GM23338 (cell line): ENCODE data around the gene CCDC149. TPM values are rescaled to one million over a fixed set of nuclear protein-coding genes. Genes with fewer than 3 reads are reported as not detected.

Experiments
- ATAC-seq: fragments of 200-7000 bp; cut with Tn5 transposase; 3 replicates; pipeline ENCODE4 v1.9.1; 2020
- DNase-seq: peaks from one replicate; pipeline ENCODE4 v3.0.0-alpha.2; 2015; ENCODE audit warnings: low spot score
- H2AFZ ChIP-seq: fragments of 200-600 bp; sonication (generic); 2 replicates; pipeline ENCODE4 v1.8.0; 2016; ENCODE audit warnings: antibody characterized with exemption, mild to moderate bottlenecking, moderate library complexity
- H3F3A ChIP-seq: fragments of 200-600 bp; sonication (generic); replicated peaks from 2 replicates; pipeline ENCODE4 v1.8.0; 2017; ENCODE audit warnings: antibody characterized with exemption, mixed run types, low read depth
- H3K27ac ChIP-seq: fragments of 200-600 bp; sonication (generic); 2 replicates; pipeline ENCODE4 v1.6.1; 2016; ENCODE audit warnings: low read depth
- H3K27me3 ChIP-seq: fragments of 200-600 bp; sonication (generic); 2 replicates; pipeline ENCODE4 v1.8.0; 2016; ENCODE audit warnings: mild to moderate bottlenecking, mixed run types, moderate library complexity; ENCODE audit not compliant: insufficient read depth
- H3K36me3 ChIP-seq: fragments of 200-600 bp; sonication (generic); 2 replicates; pipeline ENCODE4 v1.8.0; 2016; ENCODE audit warnings: mild to moderate bottlenecking; ENCODE audit not compliant: insufficient read depth
- H3K4me1 ChIP-seq: fragments of 200-600 bp; sonication (generic); 2 replicates; pipeline ENCODE4 v1.8.0; 2016; ENCODE audit warnings: mild to moderate bottlenecking, moderate library complexity; ENCODE audit not compliant: insufficient read depth
- H3K4me2 ChIP-seq: fragments of 200-600 bp; sonication (generic); 2 replicates; pipeline ENCODE4 v1.7.1; 2017; ENCODE audit warnings: mixed run types
- H3K4me3 ChIP-seq: fragments of 200-600 bp; sonication (generic); 2 replicates; pipeline ENCODE4 v1.6.1; 2016; ENCODE audit warnings: mixed run types
- H3K79me2 ChIP-seq: fragments of 200-600 bp; sonication (generic); replicated peaks from 2 replicates; pipeline ENCODE4 v1.8.0; 2017; ENCODE audit warnings: mild to moderate bottlenecking; ENCODE audit not compliant: insufficient read depth
- H3K9me2 ChIP-seq: fragments of 200-600 bp; sonication (generic); 2 replicates; pipeline ENCODE4 v1.8.0; 2017; ENCODE audit not compliant: insufficient read depth
- H4K20me1 ChIP-seq: fragments of 200-600 bp; sonication (generic); replicated peaks from 2 replicates; pipeline ENCODE4 v1.8.0; 2017; ENCODE audit warnings: mild to moderate bottlenecking; ENCODE audit not compliant: insufficient read depth
- H3K27ac Mint-ChIP-seq: 2 replicates; pipeline ENCODE4 v1.8.0; 2020; ENCODE audit warnings: inconsistent platforms, mild to moderate bottlenecking, moderate library complexity, mixed read lengths
- H3K27me3 Mint-ChIP-seq: 3 replicates; pipeline ENCODE4 v1.8.0; 2022; ENCODE audit warnings: low read depth, mild to moderate bottlenecking, moderate library complexity, mixed read lengths, inconsistent platforms; ENCODE audit not compliant: insufficient read depth, poor library complexity
- H3K36me3 Mint-ChIP-seq: 3 replicates; pipeline ENCODE4 v1.8.0; 2021; ENCODE audit warnings: low read depth, mild to moderate bottlenecking, inconsistent platforms, moderate library complexity, mixed read lengths
- H3K4me1 Mint-ChIP-seq: 3 replicates; pipeline ENCODE4 v1.8.0; 2020; ENCODE audit warnings: mild to moderate bottlenecking, inconsistent platforms, mixed read lengths
- H3K4me3 Mint-ChIP-seq: 3 replicates; pipeline ENCODE4 v1.8.0; 2021; ENCODE audit warnings: moderate library complexity, mild to moderate bottlenecking, inconsistent platforms, mixed read lengths
- H3K9me3 Mint-ChIP-seq: 3 replicates; pipeline ENCODE4 v1.8.0; 2020; ENCODE audit warnings: moderate library complexity, mild to moderate bottlenecking, inconsistent platforms, mixed read lengths
- CREB1 ChIP-seq: fragments of 250-450 bp; sonication (Bioruptor Pico); IDR thresholded peaks from 2 replicates; pipeline ENCODE4 v1.5.0; 2020; ENCODE audit warnings: low read depth, mild to moderate bottlenecking, moderate library complexity
- EZH2 ChIP-seq: fragments of 200-600 bp; sonication (generic); IDR thresholded peaks from one replicate; pipeline ENCODE4 v1.8.0; 2017; ENCODE audit warnings: antibody characterized with exemption, mild to moderate bottlenecking, low read depth; ENCODE audit not compliant: unreplicated experiment
- JUNB ChIP-seq: IDR thresholded peaks from one replicate; pipeline ENCODE4 v1.6.1; 2016; ENCODE audit warnings: antibody characterized with exemption; ENCODE audit not compliant: unreplicated experiment
- NANOG ChIP-seq: IDR thresholded peaks from 2 replicates; pipeline ENCODE4 v1.6.1; 2016; ENCODE audit warnings: antibody characterized with exemption, borderline replicate concordance
- POLR2AphosphoS5 ChIP-seq: IDR thresholded peaks from 2 replicates; pipeline ENCODE4 v1.6.1; 2016; ENCODE audit warnings: antibody characterized with exemption, low read depth
- STAT1 ChIP-seq: IDR thresholded peaks from one replicate; pipeline ENCODE4 v1.6.1; 2016; ENCODE audit warnings: antibody characterized with exemption; ENCODE audit not compliant: unreplicated experiment
- ZNF114 ChIP-seq: fragments of 250-450 bp; sonication (Bioruptor Pico); IDR thresholded peaks from 2 replicates; pipeline ENCODE4 v1.5.0; 2020; ENCODE audit warnings: mild to moderate bottlenecking, moderate library complexity
- ZNF331 ChIP-seq: fragments of 250-450 bp; sonication (Bioruptor Pico); IDR thresholded peaks from 2 replicates; pipeline ENCODE4 v1.5.0; 2020; ENCODE audit warnings: low read depth, mild to moderate bottlenecking, moderate library complexity
- polyA plus RNA-seq: library from polyadenylated mRNA; unstranded; fragments of >200 nt; fragmentation: Nextera tagmentation; extraction: Ambion mirVana; gene quantifications from 2 replicates; pipeline ENCODE4 v1.2.1, GENCODE V29; 2016
- total RNA-seq: library from RNA; depleted of rRNA; stranded (reverse); fragments of >200 nt; shearing (Covaris generic); gene quantifications from 2 replicates; pipeline ENCODE4 v1.2.3, GENCODE V29; 2014
- TF ChIP-seq, protein P1 (sequence below): fragments of 250-450 bp; sonication (Bioruptor Pico); IDR thresholded peaks from 2 replicates; pipeline ENCODE4 v1.5.0; 2020; ENCODE audit warnings: mild to moderate bottlenecking, moderate library complexity
- TF ChIP-seq, protein P2 (sequence below): IDR thresholded peaks from one replicate; pipeline ENCODE4 v1.6.1; 2018; ENCODE audit warnings: antibody characterized with exemption; ENCODE audit not compliant: unreplicated experiment
- TF ChIP-seq, protein P3 (sequence below), 2 experiments: fragments of 200-600 bp in 1 of 2; sonication (generic) in 1 of 2; conservative IDR thresholded peaks; 2 replicates each; pipeline versions ENCODE4 v1.5.1 to v1.6.1; 2016 to 2017; ENCODE audit warnings: antibody characterized with exemption in 2 of 2, low read depth in 2 of 2, mild to moderate bottlenecking in 2 of 2, moderate library complexity in 1 of 2

The CCDC149 gene
- total and polyA plus RNA-seq, 2 experiments from 2014 or later = 2.6 to 6.4 TPM

DNA sequence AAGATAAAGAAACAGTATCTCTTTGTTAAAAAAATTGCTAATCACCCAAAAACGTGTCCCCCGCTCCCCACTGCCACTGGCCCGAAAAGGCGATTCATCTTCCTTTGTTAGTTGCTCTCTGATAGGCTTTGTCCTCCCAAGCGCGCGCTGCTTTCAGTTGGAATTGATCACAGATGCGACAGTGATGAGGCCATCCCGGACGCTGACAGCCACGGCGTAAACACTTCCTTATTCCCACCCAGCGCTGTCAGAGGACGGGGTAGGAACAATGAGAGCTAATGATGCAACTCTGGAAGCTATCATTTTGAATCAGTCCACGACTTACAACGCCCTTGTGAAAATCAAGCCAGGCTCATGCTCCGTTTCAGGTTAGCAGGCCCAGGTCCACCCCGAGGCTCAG lies 96.0 kb downstream of the CCDC149 start:
- no peaks in the 10 kb centered on the region for H3K9me3 Mint-ChIP-seq
- H3K36me3 Mint-ChIP-seq = peaks cover 8% of the 10 kb centered on the region
- Histone ChIP-seq H3K4me2 (no peak overlapping the region), H3K36me3 (no peaks in the 10 kb centered on the region), H4K20me1 (no peaks in the 10 kb centered on the region), H3K4me1 (no peaks in the 10 kb centered on the region), H3K4me3 (no peak overlapping the region), H3K27ac (no peak overlapping the region), H3K79me2 (no peaks in the 10 kb centered on the region), H3K9me2 (0 out of 2 replicates have a peak, but pooled peaks cover 11% of the 10 kb centered on the region), H3F3A (no peaks in the 10 kb centered on the region), H3K27me3 (no peaks in the 10 kb centered on the region), H2AFZ (no peak overlapping the region; the same call in 1 of the 2 replicates)
- no peak for TF ChIP-seq JUNB
- TF ChIP-seq POLR2AphosphoS5 = no peak
- H3K4me1 Mint-ChIP-seq = peaks cover 2% of the 10 kb centered on the region; the same call in 2 of the 3 replicates
- H3K27ac Mint-ChIP-seq = no peak overlapping the region
- ATAC-seq = no peak
- DNase-seq = no peak
- H3K27me3 Mint-ChIP-seq = no peaks in the 10 kb centered on the region
- no peak overlapping the region for H3K4me3 Mint-ChIP-seq

DNA sequence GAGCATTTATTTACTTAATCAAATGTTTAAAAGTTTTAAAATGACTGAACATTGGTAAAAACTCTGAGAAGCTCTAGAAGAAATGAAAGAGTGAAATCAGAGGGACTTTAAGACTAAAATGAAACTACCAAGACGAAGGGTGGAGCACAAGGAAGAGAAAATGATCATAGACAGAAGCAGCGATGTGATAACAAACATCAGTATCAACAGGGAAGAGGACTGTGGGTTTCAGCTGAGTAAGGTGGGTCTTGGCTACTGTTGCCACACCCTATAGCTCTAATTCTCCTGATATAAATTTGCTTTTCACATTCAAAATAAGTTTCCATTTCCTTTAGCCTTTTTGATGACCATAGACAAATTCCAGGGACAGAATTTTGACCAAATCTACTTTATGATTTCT lies 99.1 kb downstream of the CCDC149 start:
- H2AFZ ChIP-seq = no peak overlapping the region
- TF ChIP-seq CREB1 (CRISPR knock-in tag) (no peak), EZH2 (no peak), ZNF331 (CRISPR knock-in tag) (no peak), JUNB (no peak), STAT1 (no peak), ZNF114 (CRISPR knock-in tag) (no peak), NANOG (no peak)
- TF ChIP-seq, protein P1, sequence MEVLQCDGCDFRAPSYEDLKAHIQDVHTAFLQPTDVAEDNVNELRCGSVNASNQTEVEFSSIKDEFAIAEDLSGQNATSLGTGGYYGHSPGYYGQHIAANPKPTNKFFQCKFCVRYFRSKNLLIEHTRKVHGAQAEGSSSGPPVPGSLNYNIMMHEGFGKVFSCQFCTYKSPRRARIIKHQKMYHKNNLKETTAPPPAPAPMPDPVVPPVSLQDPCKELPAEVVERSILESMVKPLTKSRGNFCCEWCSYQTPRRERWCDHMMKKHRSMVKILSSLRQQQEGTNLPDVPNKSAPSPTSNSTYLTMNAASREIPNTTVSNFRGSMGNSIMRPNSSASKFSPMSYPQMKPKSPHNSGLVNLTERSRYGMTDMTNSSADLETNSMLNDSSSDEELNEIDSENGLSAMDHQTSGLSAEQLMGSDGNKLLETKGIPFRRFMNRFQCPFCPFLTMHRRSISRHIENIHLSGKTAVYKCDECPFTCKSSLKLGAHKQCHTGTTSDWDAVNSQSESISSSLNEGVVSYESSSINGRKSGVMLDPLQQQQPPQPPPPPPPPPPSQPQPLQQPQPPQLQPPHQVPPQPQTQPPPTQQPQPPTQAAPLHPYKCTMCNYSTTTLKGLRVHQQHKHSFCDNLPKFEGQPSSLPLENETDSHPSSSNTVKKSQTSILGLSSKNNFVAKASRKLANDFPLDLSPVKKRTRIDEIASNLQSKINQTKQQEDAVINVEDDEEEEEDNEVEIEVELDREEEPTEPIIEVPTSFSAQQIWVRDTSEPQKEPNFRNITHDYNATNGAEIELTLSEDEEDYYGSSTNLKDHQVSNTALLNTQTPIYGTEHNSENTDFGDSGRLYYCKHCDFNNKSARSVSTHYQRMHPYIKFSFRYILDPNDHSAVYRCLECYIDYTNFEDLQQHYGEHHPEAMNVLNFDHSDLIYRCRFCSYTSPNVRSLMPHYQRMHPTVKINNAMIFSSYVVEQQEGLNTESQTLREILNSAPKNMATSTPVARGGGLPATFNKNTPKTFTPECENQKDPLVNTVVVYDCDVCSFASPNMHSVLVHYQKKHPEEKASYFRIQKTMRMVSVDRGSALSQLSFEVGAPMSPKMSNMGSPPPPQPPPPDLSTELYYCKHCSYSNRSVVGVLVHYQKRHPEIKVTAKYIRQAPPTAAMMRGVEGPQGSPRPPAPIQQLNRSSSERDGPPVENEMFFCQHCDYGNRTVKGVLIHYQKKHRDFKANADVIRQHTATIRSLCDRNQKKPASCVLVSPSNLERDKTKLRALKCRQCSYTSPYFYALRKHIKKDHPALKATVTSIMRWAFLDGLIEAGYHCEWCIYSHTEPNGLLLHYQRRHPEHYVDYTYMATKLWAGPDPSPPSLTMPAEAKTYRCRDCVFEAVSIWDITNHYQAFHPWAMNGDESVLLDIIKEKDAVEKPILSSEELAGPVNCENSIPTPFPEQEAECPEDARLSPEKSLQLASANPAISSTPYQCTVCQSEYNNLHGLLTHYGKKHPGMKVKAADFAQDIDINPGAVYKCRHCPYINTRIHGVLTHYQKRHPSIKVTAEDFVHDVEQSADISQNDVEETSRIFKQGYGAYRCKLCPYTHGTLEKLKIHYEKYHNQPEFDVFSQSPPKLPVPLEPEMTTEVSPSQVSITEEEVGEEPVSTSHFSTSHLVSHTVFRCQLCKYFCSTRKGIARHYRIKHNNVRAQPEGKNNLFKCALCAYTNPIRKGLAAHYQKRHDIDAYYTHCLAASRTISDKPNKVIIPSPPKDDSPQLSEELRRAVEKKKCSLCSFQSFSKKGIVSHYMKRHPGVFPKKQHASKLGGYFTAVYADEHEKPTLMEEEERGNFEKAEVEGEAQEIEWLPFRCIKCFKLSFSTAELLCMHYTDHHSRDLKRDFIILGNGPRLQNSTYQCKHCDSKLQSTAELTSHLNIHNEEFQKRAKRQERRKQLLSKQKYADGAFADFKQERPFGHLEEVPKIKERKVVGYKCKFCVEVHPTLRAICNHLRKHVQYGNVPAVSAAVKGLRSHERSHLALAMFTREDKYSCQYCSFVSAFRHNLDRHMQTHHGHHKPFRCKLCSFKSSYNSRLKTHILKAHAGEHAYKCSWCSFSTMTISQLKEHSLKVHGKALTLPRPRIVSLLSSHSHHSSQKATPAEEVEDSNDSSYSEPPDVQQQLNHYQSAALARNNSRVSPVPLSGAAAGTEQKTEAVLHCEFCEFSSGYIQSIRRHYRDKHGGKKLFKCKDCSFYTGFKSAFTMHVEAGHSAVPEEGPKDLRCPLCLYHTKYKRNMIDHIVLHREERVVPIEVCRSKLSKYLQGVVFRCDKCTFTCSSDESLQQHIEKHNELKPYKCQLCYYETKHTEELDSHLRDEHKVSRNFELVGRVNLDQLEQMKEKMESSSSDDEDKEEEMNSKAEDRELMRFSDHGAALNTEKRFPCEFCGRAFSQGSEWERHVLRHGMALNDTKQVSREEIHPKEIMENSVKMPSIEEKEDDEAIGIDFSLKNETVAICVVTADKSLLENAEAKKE = no peak
- TF ChIP-seq, protein P2, sequence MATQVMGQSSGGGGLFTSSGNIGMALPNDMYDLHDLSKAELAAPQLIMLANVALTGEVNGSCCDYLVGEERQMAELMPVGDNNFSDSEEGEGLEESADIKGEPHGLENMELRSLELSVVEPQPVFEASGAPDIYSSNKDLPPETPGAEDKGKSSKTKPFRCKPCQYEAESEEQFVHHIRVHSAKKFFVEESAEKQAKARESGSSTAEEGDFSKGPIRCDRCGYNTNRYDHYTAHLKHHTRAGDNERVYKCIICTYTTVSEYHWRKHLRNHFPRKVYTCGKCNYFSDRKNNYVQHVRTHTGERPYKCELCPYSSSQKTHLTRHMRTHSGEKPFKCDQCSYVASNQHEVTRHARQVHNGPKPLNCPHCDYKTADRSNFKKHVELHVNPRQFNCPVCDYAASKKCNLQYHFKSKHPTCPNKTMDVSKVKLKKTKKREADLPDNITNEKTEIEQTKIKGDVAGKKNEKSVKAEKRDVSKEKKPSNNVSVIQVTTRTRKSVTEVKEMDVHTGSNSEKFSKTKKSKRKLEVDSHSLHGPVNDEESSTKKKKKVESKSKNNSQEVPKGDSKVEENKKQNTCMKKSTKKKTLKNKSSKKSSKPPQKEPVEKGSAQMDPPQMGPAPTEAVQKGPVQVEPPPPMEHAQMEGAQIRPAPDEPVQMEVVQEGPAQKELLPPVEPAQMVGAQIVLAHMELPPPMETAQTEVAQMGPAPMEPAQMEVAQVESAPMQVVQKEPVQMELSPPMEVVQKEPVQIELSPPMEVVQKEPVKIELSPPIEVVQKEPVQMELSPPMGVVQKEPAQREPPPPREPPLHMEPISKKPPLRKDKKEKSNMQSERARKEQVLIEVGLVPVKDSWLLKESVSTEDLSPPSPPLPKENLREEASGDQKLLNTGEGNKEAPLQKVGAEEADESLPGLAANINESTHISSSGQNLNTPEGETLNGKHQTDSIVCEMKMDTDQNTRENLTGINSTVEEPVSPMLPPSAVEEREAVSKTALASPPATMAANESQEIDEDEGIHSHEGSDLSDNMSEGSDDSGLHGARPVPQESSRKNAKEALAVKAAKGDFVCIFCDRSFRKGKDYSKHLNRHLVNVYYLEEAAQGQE = no peak
- TF ChIP-seq, protein P3, sequence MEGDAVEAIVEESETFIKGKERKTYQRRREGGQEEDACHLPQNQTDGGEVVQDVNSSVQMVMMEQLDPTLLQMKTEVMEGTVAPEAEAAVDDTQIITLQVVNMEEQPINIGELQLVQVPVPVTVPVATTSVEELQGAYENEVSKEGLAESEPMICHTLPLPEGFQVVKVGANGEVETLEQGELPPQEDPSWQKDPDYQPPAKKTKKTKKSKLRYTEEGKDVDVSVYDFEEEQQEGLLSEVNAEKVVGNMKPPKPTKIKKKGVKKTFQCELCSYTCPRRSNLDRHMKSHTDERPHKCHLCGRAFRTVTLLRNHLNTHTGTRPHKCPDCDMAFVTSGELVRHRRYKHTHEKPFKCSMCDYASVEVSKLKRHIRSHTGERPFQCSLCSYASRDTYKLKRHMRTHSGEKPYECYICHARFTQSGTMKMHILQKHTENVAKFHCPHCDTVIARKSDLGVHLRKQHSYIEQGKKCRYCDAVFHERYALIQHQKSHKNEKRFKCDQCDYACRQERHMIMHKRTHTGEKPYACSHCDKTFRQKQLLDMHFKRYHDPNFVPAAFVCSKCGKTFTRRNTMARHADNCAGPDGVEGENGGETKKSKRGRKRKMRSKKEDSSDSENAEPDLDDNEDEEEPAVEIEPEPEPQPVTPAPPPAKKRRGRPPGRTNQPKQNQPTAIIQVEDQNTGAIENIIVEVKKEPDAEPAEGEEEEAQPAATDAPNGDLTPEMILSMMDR (conservative IDR thresholded peaks at IDR 0.05; ENCODE audit: low read depth in 2 of 2) = no peak

More for the DNA sequence above, 99.1 kb downstream of the CCDC149 start:
- H3F3A ChIP-seq = no peaks in the 10 kb centered on the region
- Mint-ChIP-seq H3K4me1 (peaks cover 9% of the 10 kb centered on the region), H3K27me3 (peaks cover 5% of the 10 kb centered on the region), H3K9me3 (no peaks in the 10 kb centered on the region; the same call in 2 of the 3 replicates), H3K36me3 (peaks cover 9% of the 10 kb centered on the region), H3K4me3 (no peak overlapping the region), H3K27ac (no peak overlapping the region)
- H3K36me3 ChIP-seq = no peaks in the 10 kb centered on the region
- H4K20me1 ChIP-seq = no peaks in the 10 kb centered on the region
- ATAC-seq (no peak), DNase-seq (no peak)
- H3K27me3 ChIP-seq = no peaks in the 10 kb centered on the region
- 0 out of 2 replicates have a peak, but pooled peaks cover 13% of the 10 kb centered on the region for H3K9me2 ChIP-seq
- no peak overlapping the region for H3K4me2 ChIP-seq
- no peaks in the 10 kb centered on the region for H3K4me1 ChIP-seq
- H3K27ac ChIP-seq = no peak overlapping the region
- H3K4me3 ChIP-seq = no peak overlapping the region
- H3K79me2 ChIP-seq = no peaks in the 10 kb centered on the region
